Tongue (tissue), 2 donors: ENCODE data around the gene STYXL2. TPM values are rescaled to one million over a fixed set of nuclear protein-coding genes. Genes with fewer than 3 reads are reported as not detected.
A peak's percentile ranks its signal among the peaks of the same experiment; 100 is the strongest.

ENCODE experiments used
- DNase-seq: peaks from one replicate; pipeline ENCODE4 v3.0.0-alpha.2; 2015
- total RNA-seq: library from RNA; depleted of rRNA; stranded (reverse); fragments of >200 nt; gene quantifications from one replicate; pipeline ENCODE4 v1.2.3, GENCODE V29; 2014

Gene STYXL2
- total RNA-seq, 1 donor from 2014 or later, result 82.9 TPM

DNA sequence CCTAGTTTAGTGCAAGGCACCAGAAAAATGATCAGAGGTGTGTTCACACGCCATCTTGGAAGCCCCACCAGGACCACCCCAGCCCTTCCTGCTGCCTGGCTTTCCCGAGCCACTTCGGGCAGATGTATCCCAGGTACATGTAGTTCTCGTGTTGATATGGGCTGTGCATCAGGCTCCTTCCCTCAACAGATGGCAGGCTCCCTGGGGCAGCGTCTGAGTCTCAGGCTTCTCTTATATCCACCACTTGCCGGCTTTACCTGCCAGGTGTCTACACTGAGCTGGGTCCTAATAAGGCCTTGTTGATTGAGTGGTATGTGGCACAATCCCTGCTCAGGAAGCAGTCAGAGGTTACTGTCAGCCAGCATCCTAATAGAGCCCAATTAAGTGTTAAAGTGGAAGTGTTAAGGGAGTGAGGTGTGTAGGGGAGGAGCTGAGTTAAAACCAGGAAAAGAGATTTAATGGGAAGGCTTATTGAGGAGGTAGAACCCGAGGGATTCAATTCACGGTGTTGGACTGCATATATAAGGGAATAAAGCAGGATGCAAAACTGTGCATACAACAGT is 12.2 kb upstream of the STYXL2 start:
- no peak for DNase-seq

DNA sequence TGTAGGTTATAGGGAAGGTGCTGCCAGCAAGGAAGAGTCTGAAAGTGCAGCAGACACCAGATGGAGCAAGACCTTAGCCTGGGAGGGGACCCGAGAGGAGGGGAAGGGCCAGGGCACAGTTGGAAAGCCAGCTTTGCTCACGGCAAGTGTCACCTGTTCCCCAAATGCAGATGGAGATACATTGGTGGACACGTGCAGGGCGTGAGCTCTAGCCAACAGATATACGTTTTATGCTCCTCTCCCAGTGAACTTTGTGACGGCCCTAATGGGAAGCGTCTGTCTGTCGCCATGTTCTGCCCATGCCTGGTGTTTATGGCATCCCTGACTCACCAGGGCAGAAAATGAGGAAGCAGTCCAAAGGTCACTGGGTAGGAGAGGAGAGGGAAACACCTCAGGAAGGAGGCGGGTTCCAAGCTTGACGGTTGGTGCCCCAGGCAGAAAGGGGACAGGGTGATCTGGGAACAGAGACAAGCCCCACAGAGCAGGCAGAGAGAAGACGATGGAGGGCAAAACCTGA is 11.3 kb upstream of the STYXL2 start:
- DNase-seq, result peak; percentile 21

DNA sequence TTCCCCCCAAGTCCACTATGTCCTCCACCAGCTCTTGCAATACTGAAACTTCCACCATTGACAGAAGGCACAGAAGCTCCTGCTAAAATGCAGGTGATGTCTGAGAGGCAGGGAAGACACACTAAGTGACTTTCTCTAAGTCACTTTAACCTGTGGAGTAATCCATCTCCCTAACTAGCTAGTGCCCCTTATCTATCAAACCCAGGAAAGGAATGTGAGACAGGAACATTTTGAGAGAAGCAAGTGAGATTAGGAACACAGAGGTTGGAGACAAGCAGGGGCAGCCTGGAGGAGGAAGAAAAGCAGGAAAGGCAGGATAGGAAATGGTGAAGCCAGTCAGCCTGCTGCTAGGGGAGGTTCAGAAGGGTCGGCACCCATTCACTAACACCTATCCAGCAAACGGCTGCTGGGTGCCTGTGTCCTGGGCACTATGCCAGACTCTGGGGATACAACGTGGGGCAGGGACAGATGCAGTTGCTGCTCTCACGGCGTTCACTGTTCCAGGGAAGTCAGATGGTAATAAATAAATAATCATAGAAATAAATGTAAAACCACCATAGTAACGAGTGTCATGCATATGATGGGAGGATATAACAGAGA is 10.7 kb upstream of the STYXL2 start:
- DNase-seq, result peak; percentile 35

DNA sequence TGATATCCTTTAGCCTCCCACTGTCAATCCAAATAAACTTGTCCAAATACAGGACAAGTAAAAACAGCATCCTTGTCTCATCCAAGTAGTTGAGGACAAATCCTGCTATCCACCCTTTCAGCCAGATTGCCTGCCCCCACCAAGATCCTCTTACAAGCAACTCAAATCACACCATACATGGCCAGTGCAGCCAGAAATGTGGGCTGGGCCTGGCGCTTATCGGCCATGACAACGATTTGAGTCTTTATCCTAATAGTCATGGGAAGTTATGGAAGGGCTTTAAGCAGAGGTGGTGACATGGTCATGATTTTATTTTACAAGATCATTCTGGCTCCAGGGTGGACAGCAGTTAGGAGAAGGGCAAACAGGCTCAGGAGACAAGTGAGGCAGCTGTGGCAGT is 10.0 kb upstream of the STYXL2 start:
- peak; percentile 16 for DNase-seq

DNA sequence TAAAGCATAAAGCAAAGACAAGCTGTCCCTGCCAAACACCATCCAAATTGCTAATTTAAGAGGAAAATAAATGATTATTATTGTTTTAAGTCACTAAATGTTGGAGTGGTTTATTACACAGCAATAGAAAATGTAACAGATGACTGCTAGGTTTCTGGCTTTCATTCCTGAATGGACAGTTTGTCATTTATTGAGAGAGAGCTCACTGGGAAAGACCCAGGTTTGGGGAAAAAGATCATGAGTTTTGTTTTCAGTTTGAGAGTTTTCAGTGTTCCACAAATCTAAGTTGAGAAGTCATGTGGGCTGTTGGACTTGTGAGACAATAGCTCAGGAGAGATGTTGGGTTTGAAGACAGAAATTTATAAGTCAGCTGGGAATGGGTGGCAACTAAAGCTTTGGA is 9.1 kb upstream of the STYXL2 start:
- no peak for DNase-seq

DNA sequence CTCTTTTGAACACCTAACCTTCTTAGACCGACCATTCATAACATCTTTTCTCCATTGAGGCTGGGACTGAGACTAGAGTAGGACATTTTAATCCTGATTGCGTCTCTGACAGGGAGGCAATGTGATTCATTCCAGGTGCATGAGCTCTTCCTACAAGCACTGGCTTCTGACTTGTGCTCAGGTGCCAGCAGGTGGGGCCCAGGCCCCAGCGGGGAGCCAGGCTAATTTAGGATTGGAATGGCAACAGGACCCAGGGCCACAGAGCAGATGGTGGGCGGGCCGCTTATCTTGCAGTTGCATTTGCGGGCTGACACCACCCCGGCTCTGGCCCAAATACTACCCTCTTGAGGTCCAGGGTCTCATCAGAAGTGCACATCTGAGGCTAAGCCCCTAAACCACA is 7.8 kb upstream of the STYXL2 start:
- DNase-seq, result no peak

DNA sequence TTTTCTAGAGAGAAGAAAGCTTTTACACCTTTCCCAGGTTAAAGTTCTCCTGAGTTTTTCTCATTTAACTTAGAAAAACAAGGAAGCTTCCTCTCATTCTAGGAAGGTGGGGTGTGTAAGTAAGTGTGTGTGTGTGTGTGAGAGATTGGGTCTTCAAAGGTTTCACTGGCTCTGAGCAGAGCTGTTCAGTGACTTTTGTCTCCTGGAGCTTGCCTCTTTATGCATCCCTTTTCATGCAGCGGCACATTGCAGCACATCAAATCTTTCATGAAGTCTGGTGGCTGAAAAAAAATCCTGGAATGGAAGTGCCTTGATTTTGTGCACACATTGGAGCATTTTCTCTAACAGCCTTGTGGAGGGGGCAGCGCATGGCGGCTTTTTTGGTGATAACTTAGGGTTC is 7.1 kb upstream of the STYXL2 start:
- DNase-seq, result no peak

DNA sequence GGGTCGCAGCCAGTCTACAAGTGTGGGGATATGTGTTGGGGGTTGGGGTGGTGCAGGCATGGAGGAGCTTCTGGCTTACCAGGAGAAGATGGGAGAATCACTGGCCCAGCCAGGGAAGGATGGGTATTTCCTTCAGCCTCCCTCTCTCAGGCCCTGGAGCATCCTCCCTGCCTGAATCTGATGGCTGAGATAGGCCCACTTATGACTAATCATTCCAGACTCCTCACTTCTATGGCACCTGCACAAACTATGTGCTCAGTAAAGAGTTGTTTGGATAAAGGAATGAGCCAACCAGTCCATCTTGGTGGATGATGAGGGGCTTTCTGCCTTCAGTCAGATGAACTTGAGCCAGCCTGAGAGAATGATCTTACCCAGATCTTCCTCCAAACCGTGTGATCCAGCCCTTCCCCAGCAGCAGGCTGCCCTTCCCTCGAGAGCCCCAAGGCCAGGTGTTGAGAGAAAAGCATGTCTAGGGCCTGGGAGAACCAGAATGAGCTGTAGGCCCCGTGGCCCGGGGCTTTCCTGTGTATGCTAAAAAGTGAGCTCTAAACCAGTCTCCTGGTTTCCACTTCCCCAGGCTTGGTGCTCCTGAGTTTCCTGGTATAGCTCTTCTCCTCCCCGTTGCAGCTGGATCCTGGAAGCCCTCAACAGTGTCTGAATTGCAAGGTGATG is 5.0 kb upstream of the STYXL2 start:
- DNase-seq, result no peak

DNA sequence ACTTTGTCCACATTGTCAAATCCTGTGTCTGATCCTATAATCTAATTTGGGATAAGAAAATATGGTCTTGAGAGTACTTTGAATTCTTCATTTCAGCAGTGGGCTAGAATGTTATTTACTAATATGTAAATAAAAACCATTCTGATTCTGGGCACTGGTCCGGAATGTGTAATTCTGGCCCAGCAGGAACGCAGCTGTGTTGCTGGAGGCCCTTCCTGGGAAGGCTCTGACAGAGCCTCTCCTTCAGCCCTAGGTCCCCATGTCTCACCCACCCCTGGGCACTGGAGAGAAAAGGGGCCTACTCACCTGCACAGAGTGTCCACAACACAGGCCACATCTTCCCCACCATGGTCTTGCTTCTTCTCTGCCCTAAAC is 3.9 kb upstream of the STYXL2 start:
- no peak for DNase-seq

DNA sequence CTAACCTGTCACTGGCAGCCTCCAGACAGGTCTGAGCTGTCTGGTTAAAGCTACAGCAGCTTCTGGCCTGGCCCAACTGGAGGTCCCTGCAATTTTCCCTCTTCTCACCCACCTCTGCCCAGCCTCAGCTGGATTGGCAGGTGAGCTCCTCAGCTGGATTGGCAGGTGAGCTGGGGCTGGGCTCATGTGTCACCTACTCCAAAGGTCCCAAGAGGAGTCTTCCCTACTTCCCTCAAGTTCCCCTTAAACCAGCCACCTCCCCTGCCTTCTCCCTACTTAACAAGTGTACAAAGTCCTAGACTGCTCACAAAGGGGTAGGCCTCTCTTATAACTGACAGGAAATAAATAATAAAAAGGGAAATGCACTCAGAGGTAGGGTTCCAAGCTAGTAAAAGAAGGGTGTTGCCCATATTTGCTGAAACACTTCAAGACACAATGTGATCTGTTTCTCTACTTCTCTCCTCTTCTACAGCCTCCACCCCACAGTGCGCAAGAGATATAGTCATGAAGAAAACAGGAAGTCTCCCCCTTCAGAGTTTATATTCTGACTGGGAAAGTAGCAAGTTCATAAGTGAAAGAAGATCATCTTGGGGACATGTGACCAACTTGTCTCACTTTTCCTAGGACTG is 3.4 kb upstream of the STYXL2 start, which contains the start of gene GPA33:
Gene GPA33, minus strand, starts transcription at position 64 of the 629 bp plus-strand sequence. CDS start 90 bp downstream, outside the sequence.
- no peak for DNase-seq

DNA sequence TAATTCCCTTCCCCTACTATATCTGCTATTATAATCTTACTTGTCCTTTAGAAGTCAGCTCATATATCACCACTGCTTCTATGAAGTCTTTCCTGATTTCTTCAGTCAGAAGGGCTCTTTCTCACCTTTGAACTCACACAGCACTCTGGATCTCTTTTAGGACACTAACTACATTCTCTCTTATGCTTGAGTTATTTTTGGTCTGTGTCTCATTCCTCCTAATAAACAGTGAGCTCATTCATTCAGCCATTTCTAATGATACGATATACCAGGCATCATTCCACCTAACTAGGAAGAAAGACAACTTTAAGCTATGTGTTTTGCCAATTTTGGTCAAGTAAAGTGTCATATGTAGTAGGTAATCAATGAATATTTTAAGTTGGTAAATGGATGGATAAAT is 1.2 kb upstream of the STYXL2 start:
- DNase-seq, result peak; percentile 32

DNA sequence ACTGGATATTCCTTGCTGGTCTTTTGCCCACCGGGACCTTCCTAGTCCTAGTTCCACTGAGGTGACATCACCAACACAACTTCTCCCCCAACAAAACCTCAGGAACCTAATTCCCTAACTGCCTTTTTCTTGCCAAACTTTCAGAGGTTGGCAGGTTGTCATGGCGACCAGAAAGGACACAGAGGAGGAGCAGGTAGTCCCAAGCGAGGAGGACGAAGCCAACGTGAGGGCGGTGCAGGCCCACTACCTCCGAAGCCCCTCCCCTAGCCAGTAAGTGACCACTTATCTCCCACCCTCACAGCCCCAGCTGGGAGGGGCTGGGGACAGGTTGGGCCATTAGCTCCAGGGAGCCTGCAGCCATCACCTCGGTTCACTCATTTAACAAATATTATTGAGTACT is 815 bp downstream of the STYXL2 start:
- DNase-seq, result peak; percentile 27

DNA sequence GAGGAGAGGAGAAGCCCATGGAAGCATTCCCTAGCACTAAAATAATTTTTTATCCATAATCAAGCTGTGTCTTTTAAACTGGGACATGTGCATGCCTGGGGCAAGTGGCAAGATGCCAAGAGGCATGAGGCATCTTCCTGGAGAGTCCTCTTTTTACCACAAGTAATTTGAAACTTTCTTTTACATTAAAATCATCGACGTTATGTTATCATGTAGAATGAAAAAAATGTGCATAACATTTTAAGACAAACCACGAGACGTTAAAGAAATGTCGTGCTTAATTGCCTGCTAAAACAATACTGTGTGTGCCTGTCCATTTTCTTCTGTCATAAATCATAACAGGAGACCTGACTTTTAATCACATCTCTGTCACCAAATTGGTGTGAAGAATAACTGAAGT is 1.5 kb downstream of the STYXL2 start:
- peak; percentile 47 for DNase-seq

DNA sequence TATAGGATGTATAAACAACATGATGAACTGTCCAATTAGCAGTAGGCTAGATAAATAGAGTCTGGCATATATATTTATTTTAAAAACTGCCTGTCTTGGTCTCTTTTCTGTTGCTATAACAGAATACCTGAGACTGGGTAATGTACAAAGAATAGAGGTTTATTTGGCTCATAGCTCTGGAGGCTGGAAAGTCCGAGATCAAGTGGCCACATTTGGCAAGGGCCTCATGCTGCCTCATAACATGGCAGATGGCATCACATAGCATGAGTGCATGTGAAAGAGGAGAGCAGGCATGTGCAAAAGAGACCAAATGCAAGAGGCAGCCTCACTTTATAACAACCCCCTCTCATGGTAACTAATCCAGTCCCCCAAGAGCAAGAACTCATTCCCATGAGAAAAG is 6.0 kb downstream of the STYXL2 start:
- DNase-seq, result no peak

DNA sequence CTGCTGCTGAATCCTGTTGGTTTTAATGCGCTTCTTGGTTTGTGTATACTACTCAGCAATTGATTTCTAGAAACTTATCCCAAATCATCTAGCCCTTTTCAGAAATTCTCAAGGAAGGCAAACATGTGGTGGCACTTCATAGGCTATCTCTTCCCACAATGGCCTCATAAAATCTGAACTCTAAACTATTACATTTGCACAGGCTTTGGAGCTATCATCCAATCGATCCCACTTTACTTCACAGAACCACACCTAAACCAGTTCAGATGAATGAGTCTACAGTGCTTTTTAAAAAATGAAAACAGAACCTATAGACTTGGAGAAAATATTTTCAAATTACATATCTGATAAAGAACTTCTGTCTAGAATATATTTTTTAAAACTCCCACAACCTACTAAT is 6.9 kb downstream of the STYXL2 start:
- DNase-seq, result no peak

DNA sequence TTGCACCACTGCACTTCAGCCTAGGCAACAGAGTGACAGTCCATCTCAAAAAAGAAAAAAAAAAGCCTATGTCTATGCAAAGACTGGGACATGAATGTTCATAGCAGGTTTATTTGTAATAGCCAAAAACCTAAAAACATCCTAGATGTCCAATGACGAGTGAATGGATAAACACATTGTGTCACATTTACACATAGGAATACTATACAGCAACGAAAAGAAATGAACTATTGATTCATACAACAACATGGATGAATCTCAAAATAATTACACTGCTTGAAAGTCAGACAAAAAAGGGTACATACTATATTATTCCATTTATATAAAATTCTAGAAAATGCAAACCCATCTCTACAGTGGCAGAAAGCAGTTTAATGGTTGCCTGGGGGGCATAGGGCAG is 7.9 kb downstream of the STYXL2 start:
- no peak for DNase-seq

DNA sequence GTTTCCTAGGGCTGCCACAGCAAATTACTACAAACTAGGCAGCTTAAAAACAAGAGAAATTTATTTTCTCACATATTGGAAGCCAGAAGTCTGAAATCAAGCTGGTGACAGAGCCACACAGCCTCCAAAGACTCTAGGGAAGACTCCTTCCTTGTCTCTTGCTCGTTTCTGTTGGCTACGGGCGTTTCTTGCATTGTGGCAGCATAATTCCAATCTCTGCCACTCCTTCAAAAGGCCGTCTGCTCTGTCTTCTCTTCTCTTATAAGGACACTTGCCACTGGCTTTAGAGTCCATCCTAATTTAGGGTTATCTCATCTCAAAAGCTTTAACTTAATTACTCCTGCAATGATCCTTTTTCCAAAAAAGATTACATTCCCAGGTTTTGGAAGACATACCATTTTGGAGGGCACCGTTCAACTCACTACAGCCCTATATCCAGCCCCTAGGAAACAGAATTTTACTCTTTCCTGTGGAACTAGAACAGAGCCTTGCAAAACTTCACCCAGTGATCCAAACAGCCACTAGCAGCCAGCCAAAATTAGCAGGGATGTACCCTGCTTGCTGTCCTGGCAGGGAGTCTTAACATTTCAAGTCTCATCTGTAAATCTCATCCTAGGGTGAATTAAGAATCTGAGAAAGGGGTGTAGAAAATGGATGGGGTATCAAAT is 9.2 kb downstream of the STYXL2 start:
- no peak for DNase-seq

DNA sequence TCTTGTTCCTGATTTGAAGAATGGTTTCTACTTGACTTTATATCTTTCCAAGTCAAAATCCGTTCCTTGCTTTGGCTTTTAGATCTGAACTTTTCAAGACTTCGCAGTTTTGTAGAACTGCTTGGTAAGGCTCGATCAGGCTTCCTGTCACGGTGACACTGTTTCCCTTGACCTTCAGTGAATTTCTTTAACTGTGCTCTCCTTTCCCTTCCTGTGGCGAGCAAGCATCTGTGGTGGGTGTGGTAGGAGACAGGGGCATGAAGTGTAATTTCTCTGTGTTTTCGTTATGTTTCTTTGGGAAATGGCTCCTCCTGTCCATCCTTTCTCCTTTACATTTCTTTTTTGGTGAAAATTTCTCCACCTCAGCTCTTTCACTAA is 10.4 kb downstream of the STYXL2 start:
- DNase-seq, result no peak

DNA sequence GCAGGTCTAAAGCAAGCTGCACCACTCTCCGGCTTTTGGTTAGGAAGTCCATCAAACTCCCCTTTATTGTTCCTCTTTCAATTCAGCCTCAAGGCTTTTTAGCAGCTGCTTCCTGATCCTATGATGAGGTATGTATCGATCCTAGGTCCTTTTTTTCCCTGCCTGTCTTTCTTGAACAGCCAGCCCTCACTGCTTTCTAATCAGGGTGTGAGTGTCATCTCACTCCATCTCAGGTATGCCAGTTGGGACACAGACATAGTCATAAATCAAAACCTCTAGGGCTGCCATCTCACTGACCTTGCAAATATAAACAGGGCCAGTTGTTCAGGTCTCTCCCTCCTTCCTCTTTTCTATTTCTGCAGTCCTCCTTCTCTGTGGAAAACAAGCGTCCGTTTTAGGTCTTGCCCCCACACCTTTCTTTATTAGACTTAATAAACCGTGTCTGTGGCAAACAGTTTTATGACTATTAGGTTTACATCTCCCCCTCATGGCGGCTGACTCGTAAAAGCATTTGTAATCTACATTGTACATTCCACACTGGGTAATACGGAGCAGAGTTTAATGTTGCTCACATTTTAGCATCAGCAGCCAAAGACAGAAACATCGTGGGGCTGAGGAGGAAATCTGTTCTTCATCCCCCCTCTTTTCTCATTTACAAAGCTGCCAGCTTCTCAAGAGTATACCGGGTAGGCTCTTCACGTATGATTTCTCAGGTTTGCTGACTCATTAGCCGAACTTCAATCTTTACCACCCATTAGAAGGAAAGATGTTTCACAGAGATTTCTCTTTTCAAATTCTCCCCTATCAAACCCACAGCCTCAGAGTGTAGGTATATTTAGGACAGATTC is 11.6 kb downstream of the STYXL2 start:
- no peak for DNase-seq

DNA sequence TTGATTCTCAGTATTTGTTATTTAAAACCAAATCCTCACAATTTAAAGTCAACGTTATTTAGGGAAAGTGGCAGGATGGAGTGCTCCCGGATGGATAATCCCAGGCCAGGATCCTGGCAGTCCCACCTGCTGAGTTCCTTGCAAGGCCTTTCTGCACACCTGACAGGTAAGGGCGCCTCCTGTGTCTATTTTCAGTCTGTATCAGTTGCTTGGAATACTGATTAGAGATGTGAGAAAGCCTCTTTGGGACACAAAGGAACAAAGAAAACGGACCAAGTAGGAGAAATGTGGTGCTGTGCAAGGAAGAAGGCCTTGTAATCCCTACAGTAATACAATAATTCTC is 12.2 kb downstream of the STYXL2 start:
- DNase-seq, result no peak

DNA sequence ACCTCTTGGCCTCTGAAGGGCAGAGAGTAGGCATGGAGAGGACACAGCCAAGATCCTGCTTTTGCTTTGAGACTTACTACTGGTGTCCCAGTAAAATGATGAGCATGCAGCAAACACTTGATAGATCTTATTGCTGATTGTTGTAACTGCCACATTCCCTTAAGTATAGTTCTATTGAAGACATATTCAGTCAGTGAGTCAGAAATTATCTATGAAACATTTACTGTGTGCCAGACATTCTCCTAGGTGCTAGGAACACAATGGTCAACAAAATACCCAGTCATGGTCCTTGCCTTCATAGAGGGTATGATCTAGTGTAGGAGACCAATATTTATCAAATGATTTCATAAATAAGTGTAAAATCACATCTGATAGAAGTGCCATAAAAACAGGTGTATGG is 13.6 kb downstream of the STYXL2 start:
- no peak for DNase-seq

DNA sequence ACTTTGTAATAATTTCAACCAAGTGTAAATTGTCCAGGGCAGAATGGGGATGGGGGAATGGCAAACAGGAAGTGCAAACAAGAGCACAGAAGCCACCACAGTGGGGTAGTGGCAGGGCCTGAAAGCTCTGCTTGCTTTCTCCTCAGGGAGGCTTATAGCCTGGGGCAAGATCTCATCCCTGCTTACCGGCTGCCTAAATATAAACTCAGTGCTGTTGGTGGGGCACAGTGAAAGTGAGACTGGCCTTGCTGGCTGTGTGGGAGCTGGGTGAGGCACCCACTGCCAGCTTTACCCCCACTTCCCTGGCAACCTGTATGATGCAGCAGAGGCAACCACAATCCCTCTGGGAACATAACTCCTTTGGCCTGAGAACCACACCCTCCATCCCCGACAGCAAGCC is 15.2 kb downstream of the STYXL2 start:
- no peak for DNase-seq
